Body of pancreas (tissue), 4 donors: ENCODE data around the gene ALKBH2.

ENCODE experiments used
- POLR2A ChIP-seq, 3 donors: fragments of 450-650 bp; IDR thresholded peaks; one replicate each; pipeline ENCODE4 v1.6.1; 2016; ENCODE audit warnings: antibody characterized with exemption in 3 of 3, mild to moderate bottlenecking in 2 of 3
- TF ChIP-seq, protein P1 (sequence below), 7 experiments: fragments of 450-650 bp in 4 of 7; fragments of 200-600 bp in 3 of 7; sonication (generic) in 3 of 7; IDR thresholded peaks; one replicate each; pipeline ENCODE4 v1.5.1; 2016 to 2019; ENCODE audit warnings: antibody characterized with exemption in 7 of 7

DNA sequence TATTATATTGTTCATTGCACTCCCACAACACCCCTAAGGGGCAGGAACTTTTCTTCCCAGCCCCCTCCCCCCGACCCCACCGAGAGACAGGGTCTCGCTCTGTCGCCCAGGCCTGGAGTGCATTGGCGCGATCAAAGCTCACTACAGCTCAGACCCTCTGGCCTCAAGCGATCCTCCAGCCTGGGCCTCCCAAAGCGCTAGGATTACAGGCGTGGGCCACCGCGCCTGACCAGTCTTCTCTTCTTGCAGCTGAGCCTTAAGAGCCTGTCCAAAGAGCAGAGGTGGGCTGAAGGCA is 3.8 kb upstream of the ALKBH2 start:
- TF ChIP-seq, protein P1, sequence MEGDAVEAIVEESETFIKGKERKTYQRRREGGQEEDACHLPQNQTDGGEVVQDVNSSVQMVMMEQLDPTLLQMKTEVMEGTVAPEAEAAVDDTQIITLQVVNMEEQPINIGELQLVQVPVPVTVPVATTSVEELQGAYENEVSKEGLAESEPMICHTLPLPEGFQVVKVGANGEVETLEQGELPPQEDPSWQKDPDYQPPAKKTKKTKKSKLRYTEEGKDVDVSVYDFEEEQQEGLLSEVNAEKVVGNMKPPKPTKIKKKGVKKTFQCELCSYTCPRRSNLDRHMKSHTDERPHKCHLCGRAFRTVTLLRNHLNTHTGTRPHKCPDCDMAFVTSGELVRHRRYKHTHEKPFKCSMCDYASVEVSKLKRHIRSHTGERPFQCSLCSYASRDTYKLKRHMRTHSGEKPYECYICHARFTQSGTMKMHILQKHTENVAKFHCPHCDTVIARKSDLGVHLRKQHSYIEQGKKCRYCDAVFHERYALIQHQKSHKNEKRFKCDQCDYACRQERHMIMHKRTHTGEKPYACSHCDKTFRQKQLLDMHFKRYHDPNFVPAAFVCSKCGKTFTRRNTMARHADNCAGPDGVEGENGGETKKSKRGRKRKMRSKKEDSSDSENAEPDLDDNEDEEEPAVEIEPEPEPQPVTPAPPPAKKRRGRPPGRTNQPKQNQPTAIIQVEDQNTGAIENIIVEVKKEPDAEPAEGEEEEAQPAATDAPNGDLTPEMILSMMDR (IDR thresholded peaks at IDR 0.05): no peak
- TF ChIP-seq POLR2A (IDR thresholded peaks at IDR 0.05): no peak
